ENCODE measurements around the gene SLC12A9.

DNA sequence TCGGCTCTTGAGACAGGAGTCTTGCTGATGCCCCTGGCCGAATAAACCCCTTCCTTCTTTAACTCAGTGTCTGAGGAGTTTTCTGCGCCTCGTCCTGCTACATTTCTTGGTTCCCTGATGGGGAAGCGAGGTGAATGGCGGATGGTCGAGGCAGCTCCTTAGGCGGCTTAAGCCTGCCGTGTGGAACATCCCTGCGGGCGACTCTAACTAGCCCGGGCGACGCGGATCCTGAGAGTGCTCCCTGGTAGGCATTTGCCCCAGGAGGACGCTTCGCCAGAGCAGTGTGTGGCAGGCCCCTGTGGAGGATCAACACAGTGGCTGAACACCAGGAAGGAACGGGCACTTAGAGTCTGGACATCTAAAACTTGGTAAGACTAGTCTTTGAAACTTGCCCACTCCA lies 13.2 kb upstream of the SLC12A9 start:
- no peak for TF ChIP-seq POLR2A (IDR thresholded peaks at IDR 0.05)
- TF ChIP-seq, protein P1, sequence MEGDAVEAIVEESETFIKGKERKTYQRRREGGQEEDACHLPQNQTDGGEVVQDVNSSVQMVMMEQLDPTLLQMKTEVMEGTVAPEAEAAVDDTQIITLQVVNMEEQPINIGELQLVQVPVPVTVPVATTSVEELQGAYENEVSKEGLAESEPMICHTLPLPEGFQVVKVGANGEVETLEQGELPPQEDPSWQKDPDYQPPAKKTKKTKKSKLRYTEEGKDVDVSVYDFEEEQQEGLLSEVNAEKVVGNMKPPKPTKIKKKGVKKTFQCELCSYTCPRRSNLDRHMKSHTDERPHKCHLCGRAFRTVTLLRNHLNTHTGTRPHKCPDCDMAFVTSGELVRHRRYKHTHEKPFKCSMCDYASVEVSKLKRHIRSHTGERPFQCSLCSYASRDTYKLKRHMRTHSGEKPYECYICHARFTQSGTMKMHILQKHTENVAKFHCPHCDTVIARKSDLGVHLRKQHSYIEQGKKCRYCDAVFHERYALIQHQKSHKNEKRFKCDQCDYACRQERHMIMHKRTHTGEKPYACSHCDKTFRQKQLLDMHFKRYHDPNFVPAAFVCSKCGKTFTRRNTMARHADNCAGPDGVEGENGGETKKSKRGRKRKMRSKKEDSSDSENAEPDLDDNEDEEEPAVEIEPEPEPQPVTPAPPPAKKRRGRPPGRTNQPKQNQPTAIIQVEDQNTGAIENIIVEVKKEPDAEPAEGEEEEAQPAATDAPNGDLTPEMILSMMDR (IDR thresholded peaks at IDR 0.05) = no peak
- no peak for TF ChIP-seq POLR2AphosphoS5 (IDR thresholded peaks at IDR 0.05)

Measured in prostate gland (tissue), 2 donors.